Erythroblast (primary cell): ENCODE measurements around the gene DDR1.

Experiments used
- GATA1 ChIP-seq: IDR thresholded peaks from 2 replicates; pipeline ENCODE4 v1.6.1; 2011; ENCODE audit warnings: low read depth, mild to moderate bottlenecking, control low read depth, low read length, moderate library complexity
- POLR2A ChIP-seq: IDR thresholded peaks from 2 replicates; pipeline ENCODE4 v1.6.1; 2011; ENCODE audit warnings: mild to moderate bottlenecking, low read length

GRCh38 chr6:30894935-30895334 lies 10.6 kb downstream of the DDR1 start:
- TF ChIP-seq POLR2A (no peak), GATA1 (no peak)
